Stimulated activated CD4-positive, alpha-beta T cell treated with anti-CD3 and anti-CD28 coated beads, TNF-alpha, amount 100 ng/mL, for 4 hours (primary cell): ENCODE results near the gene CLDN16.

ENCODE experiments used
- DNase-seq, 3 experiments: peaks; one replicate each; pipeline ENCODE4 v3.0.0-alpha.2; 2020; ENCODE audit warnings: low read depth in 3 of 3

CLDN16 gene

DNA sequence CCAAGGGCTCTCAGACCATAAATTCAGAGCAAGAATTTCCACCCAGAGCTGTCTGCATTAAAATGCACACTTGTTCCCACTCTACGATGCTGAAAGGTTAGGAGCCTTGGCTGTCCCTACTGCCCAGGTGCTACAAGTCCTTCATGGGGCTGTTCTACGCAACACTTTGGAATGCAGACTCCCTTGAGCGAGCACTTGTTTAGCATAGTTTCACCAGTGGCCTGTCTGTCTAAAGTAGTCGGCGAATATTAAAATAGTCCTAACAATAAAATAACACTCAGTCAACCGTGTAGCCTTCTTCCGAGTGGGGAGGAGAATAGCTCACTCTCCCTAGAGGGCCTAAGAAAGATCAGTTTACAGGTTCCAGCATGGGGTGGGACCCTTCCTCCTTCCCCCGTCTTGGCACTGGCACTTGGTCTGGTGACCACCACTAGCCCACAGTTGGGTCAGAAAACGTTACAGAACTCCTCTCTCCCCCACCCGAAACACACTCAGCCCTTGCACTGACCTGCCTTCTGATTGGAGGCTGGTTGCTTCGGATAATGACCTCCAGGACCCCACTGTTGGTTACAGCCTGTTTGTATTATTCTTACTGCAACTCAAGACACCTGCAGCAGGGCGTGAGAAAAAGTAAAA is at the start of gene CLDN16:
Gene CLDN16, plus strand, starts transcription at position 586 of the 636 bp plus-strand sequence. CDS start 167 bp downstream, outside the sequence.
- no peak for DNase-seq

DNA sequence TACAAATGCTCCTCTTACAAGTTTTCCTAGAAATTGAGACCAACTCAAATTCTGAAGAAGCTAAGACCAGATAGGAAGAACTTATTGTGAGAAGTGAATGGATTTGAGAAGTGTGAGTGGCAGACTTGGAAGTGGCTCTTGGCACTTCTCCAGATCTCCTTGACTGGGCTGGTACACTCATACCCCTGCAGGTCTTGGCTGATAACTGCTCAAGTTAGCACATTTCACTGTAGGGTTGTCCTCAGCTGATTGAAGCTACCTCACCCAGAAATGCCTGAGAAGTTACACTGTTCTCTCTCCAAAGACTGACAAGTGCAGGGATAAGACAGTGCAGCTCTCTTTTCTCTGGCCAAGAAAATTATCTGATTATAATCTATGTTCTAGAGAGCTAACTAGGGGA is 49.2 kb upstream of the CLDN16 start:
- DNase-seq: no peak

- no peak for DNase-seq
These were observed 48.8 kb upstream of the CLDN16 start for GRCh38 chr3:190339130-190339529.

DNA sequence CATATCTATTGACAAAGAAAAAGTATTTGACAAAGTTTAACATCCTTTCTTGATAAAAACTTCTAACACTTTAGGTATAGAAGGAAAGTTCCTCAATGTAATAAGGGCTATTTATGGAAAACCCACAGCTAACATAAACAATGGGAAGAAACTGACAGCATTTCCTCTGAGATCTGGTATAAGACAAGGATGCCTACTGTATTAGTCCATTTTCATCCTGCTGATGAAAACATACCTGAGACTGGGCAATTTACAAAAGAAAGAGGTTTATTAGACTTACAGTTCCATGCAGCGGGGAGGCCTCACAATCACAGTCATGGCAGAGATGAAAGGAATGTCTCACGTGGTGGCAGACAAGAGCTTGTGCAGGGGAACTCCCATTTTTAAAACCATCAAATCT is 47.9 kb upstream of the CLDN16 start:
- no peak for DNase-seq

DNA sequence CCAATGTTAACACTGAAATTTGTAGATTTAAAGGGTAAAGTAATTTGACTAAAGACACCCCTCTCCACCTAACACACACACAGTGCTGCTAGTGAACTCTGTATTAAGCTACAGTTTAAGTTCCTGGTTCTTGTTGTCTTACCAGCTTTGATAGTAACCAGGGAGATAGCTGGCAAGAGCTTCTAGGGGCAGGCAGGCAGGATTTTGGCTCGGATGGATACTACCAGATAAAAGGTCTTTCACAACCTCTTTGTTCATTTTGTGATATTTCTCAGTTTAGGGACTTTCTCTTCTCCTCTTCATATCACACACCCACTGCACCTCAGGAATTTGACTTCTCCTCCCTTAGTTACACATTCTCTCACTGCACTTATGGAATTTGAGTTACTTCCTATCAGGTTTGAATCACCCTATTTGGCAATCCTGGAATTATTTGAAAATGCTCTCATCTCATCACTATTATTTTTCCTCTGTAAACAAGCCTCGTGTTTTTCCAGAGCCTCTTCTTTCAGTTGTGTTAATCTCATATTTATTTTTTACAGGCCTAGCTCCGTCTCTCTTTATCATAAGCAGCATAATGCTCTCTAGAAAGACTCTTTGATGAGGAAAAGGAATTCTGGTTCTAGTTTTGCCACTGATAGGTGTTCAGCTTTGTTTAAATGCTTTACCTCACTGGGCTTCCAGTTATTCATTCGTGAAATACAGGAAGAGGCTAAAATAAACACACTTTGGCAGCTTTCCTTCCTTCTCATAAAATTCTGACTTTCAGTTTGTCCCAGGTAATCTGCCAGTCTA is 42.7 kb upstream of the CLDN16 start:
- DNase-seq: no peak

- DNase-seq: no peak
These were observed 42.1 kb upstream of the CLDN16 start for GRCh38 chr3:190345878-190346277.

DNA sequence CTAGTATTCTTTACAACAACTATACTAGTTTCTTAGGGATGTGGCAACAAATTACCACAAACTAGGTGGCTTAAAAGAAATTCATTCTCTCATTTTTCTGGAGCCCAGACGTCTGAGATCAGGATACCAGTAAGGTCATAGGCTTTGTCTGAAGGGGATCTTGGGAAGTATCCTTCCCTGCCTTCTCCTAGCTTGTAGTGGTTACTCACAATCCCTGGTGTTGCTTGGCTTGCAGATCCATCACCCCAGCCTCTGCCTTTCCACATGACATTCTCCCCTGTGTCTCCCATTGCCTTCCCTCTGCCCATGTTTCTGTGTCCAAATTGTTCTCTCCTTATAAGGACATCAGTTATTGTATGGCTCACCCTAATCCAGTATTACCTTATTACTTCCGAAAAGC is 41.4 kb upstream of the CLDN16 start:
- DNase-seq: no peak

- DNase-seq: no peak
These were observed 35.0 kb upstream of the CLDN16 start for GRCh38 chr3:190352861-190353457.

GRCh38 chr3:190356246-190356645 is 31.7 kb upstream of the CLDN16 start:
- DNase-seq: no peak

- DNase-seq: no peak
These were observed 30.5 kb upstream of the CLDN16 start for GRCh38 chr3:190357468-190357867.

- no peak for DNase-seq
These were observed 28.1 kb upstream of the CLDN16 start for GRCh38 chr3:190359813-190360212.

- no peak for DNase-seq
These were observed 27.7 kb upstream of the CLDN16 start for GRCh38 chr3:190360228-190360627.

GRCh38 chr3:190361791-190362190 is 26.2 kb upstream of the CLDN16 start:
- DNase-seq: no peak

GRCh38 chr3:190362258-190362657 is 25.7 kb upstream of the CLDN16 start:
- no peak for DNase-seq

GRCh38 chr3:190366133-190366532 is 21.8 kb upstream of the CLDN16 start:
- no peak for DNase-seq

GRCh38 chr3:190368881-190369280 is 19.1 kb upstream of the CLDN16 start:
- no peak for DNase-seq

- no peak for DNase-seq
These were observed 18.2 kb upstream of the CLDN16 start for GRCh38 chr3:190369668-190370295.

GRCh38 chr3:190370369-190370768 is 17.6 kb upstream of the CLDN16 start:
- no peak for DNase-seq

DNA sequence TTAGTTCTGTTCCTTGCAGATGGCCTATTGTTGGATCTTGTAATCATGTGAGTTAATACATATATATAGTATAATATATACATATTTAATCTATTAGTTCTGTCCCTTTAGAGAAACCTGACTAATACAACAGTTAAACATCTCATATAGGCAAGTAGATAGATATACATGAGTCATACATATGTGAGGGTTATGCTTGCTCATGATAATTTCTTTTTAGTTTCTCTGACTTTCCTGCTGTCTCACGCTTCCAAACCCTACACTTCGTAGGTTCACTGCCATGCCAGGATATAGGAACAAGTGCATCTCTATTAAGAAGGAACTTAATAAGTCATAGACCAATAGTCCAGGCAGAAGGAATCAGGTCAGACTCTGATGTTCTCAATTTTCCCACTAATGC is 16.8 kb upstream of the CLDN16 start:
- DNase-seq: no peak

GRCh38 chr3:190375246-190375645 is 12.7 kb upstream of the CLDN16 start:
- DNase-seq: no peak

DNA sequence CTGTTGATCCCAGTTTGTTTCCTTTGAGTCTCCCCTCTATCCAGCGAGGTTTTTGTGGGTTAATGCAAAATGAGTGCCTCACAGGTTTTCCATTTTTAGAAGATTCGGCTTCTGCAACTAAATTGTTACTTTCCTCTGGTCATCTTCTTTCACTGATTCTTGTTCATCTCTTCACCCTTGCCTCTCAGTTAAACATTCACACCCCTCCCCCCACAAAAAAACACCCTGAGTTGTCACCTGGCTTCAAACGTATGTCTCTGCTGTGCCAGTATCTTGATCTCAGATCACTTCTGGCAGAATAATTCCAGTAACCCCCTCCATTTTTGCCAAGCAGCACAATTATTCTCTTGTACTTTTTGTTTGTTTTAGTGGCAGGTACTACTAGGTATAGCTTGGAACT is 12.3 kb upstream of the CLDN16 start:
- no peak for DNase-seq

- no peak for DNase-seq
These were observed 9.6 kb upstream of the CLDN16 start for GRCh38 chr3:190378240-190378891.
